ENCODE measurements around the gene LZIC.

LZIC gene

DNA sequence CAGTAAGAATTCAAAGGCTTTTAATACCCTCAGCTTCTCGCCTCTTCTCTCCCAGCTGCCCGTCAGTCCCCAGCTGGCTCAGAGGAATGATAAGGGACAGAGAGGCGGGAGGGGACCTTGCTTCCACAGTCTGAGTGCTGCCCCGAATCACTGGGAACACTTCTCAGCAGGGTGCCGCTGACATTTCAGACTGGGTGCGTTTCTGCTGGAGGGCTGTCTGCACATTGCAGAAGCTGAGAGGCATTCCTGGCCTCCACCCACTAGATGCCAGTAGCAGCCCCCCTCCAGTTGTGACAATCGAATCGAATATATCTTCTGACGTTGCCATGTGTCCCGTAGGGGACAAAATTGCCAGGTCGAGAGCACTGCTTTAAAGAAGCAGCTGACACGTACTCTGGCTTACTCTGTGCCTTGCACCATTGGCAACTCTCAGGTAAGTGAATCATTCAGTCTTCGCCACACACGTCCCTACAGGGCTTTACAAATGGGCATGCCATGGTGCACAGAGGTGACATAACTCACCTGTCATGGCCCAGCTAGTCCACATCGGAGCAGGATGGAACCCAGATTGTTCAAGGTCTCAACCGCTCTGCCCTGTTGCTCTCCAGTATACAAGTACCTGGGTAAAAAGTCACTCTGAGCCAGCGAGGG is 57.0 kb downstream of the LZIC start:
- no peak for DNase-seq (ENCODE audit: low spot score)

DNA sequence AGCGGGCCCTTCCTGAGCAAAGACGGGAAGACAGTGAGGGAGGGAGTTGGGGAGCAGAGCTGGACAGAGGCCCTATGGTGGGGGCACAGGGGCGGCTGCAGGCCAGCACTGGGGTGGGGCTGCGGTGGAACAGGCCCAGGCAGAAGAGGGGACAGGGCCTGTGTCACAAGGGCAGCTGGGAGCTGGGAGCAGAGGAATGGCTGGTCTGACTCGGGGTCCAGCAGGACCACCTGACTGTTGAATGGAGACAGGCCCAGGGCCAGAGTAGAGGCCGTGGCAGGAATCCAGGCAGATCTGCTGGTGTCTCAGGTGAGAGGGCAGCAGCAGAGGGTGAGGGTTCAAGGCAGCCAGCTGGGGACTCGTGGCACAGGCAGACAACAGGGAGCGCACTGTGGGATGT is 58.4 kb downstream of the LZIC start:
- DNase-seq (ENCODE audit: low spot score) = no peak

DNA sequence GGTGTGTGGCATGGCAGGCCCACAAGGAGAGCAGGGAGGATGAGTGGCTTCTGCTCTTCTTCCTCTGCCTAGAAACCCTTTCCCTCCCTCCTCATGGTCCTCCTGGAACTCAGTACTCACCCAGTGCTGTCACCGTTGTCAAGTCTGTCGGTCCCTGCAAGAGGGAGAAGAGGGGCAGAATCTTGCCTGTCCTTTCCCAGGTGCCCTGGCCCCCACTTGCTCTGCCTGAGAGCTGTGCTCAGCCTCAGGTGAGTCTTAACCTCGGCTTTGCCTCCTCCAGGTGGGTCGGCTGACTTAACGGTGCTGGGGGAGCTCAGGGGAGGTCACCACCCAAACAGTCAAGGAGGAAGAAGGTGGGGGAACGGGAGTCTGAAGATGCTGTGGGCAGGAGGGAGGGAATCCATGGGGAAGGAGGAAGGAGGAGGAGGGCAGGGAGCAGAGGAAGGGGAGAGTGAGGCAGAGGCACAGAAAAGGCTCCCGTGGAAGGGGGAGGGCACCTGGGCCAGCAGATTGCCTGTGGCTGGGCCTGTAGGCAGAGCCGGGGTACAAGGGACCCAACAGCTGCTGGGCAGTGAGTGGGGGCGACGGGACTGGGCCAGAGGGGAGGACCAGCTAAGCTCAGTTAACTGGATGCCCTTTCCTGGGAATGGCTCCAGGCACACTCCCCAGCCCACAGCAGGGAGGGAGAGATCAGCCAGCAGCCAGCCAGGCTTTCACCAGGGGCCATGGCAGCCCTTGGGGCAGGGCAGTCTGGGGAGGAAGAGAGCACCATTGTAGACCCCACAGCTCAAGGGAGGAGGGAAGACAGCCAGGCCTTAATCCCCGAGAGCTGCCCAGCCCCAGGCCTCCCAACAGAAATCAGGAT is 59.4 kb downstream of the LZIC start:
- DNase-seq (ENCODE audit: low spot score) = no peak

DNA sequence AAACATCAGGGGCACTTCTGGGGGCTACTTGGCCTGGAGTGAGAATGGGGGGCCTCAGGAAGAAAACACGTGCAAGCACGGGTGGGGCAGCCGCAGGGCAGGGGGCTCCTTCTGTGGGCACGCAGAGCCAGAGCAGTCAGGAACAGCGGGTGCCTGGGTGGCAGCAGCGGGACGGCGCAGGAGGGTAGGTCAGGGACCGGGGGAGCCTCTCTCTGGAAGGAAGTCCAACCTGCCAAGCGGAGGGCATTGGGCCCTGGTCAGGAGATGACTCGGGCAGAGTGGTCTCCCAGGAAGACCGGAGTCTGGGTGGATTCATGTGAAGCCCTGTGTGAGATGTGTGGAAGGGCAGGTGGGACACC is 60.3 kb downstream of the LZIC start:
- no peak for DNase-seq (ENCODE audit: low spot score)

DNA sequence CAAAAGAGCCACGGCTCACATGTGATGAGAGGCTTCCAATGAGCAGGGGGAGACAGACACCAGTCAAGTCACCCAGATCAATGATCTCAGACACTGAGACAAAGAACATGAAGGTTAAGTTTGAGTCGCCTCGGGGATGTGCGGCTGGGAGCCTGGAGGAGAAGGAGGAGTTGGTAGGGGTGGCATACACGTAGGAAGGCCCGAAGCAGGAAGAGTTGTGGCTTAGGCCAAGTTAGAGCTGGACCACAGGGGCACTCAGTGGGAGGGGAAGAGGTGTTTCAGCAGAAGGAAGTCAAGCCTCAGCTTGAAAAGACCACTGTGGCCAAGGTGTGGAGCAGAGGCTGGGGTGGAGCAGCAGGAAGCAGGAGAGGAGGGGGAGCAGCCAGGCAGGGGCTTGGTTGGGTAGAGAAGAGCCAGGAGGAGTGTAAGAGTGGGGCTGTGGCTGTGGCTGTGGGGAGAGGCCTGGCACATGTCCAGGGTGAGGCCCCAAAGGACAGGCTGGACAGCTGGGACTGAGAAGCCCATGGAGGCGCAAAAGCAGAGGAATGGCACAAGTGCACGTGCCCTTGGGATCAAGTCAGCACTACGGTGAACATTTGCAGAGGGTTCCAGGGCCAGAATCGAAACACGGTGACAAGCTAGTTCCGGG is 60.8 kb downstream of the LZIC start:
- no peak for DNase-seq (ENCODE audit: low spot score)

DNA sequence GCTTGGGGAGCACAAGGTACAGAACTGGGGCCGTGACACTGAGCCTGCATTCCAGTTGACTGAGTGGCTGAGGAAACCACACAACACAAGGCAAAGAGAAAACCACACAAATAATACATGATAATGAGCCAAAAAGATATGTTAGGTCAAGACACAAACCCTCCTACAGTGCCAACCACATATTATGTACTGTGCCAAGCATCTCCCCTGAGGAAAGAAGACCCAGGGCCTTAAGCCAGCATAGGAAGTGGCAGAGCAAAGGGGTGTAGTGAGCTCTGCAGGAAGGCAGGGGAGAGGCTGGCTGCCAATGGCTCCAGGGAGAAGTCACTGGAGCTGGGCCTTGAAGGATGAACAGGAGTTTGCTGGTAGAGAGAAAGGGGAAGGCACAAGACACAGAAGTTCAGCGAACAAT is 61.3 kb downstream of the LZIC start:
- DNase-seq (ENCODE audit: low spot score) = no peak
